Umbilical cord (tissue), 2 donors: ENCODE results near the gene CHDH. TPM values are rescaled to one million over a fixed set of nuclear protein-coding genes. Genes with fewer than 3 reads are reported as not detected.
A peak's percentile ranks its signal among the peaks of the same experiment; 100 is the strongest.

Experiments used
- DNase-seq: peaks from one replicate; pipeline ENCODE4 v3.0.0-alpha.2; 2015; ENCODE audit warnings: low spot score
- total RNA-seq: library from RNA; depleted of rRNA; stranded (reverse); fragments of >200 nt; gene quantifications from one replicate; pipeline ENCODE4 v1.2.3, GENCODE V29; 2014; ENCODE audit warnings: low replicate concordance; ENCODE audit not compliant: insufficient read depth

CHDH gene
- total RNA-seq, 1 donor from 2014 or later, result 0.48 TPM

GRCh38 chr3:53791317-53791716 lies 54.9 kb downstream of the CHDH start:
- DNase-seq, result no peak

GRCh38 chr3:53790470-53790869 lies 55.7 kb downstream of the CHDH start:
- no peak for DNase-seq

- DNase-seq, result no peak
Observed at GRCh38 chr3:53789459-53789858, 56.8 kb downstream of the CHDH start.

- no peak for DNase-seq
Observed at GRCh38 chr3:53788038-53788437, 58.2 kb downstream of the CHDH start.

- DNase-seq, result no peak
Observed at GRCh38 chr3:53787016-53787415, 59.2 kb downstream of the CHDH start.

GRCh38 chr3:53780806-53781205 lies 65.4 kb downstream of the CHDH start:
- no peak for DNase-seq

- no peak for DNase-seq
Observed at GRCh38 chr3:53780171-53780570, 66.0 kb downstream of the CHDH start.

GRCh38 chr3:53778153-53778552 lies 68.1 kb downstream of the CHDH start:
- no peak for DNase-seq

- DNase-seq, result no peak
Observed at GRCh38 chr3:53777468-53777867, 68.8 kb downstream of the CHDH start.

- no peak for DNase-seq
Observed at GRCh38 chr3:53776494-53777101, 69.6 kb downstream of the CHDH start.

- no peak for DNase-seq
Observed at GRCh38 chr3:53775834-53776251, 70.4 kb downstream of the CHDH start.

GRCh38 chr3:53775018-53775417 lies 71.2 kb downstream of the CHDH start:
- DNase-seq, result no peak

- no peak for DNase-seq
Observed at GRCh38 chr3:53774414-53774813, 71.8 kb downstream of the CHDH start.

- peak; percentile 97 for DNase-seq
Observed at GRCh38 chr3:53773611-53774368, 72.4 kb downstream of the CHDH start.

GRCh38 chr3:53773021-53773436 lies 73.2 kb downstream of the CHDH start:
- DNase-seq, result peak; percentile 50

- no peak for DNase-seq
Observed at GRCh38 chr3:53772562-53772961, 73.7 kb downstream of the CHDH start.

- DNase-seq, result peak; percentile 38
Observed at GRCh38 chr3:53768478-53769459, 77.5 kb downstream of the CHDH start.

- DNase-seq, result no peak
Observed at GRCh38 chr3:53766706-53767105, 79.5 kb downstream of the CHDH start.

GRCh38 chr3:53765753-53766152 lies 80.5 kb downstream of the CHDH start:
- DNase-seq, result no peak

GRCh38 chr3:53764026-53764775 lies 82.0 kb downstream of the CHDH start:
- DNase-seq, result no peak

GRCh38 chr3:53763353-53763752 lies 82.9 kb downstream of the CHDH start:
- DNase-seq, result no peak
